Skeletal muscle satellite cell (primary cell): ENCODE data around the gene FAM114A2. TPM values are rescaled to one million over a fixed set of nuclear protein-coding genes. Genes with fewer than 3 reads are reported as not detected.
A peak's percentile ranks its signal among the peaks of the same experiment; 100 is the strongest.

Experiments
- H3K27me3 ChIP-seq: 2 replicates; pipeline ENCODE4 v1.7.0; 2013; ENCODE audit warnings: low read length; ENCODE audit not compliant: control insufficient read depth, insufficient read depth
- H3K36me3 ChIP-seq: 2 replicates; pipeline ENCODE4 v1.7.0; 2013; ENCODE audit warnings: mild to moderate bottlenecking, control low read depth, low read length; ENCODE audit not compliant: insufficient read depth
- H3K4me1 ChIP-seq: 2 replicates; pipeline ENCODE4 v1.7.0; 2013; ENCODE audit warnings: low read length; ENCODE audit not compliant: control insufficient read depth, insufficient read depth
- H3K4me2 ChIP-seq: 2 replicates; pipeline ENCODE4 v1.7.0; 2013; ENCODE audit warnings: mild to moderate bottlenecking, low read length
- H3K4me3 ChIP-seq: 2 replicates; pipeline ENCODE4 v1.7.0; 2013; ENCODE audit warnings: low read length
- H3K9ac ChIP-seq: 2 replicates; pipeline ENCODE4 v1.7.0; 2013; ENCODE audit warnings: mild to moderate bottlenecking, low read depth, low read length, moderate library complexity
- H3K9me3 ChIP-seq: replicated peaks from 2 replicates; pipeline ENCODE4 v1.7.0; 2013; ENCODE audit warnings: mild to moderate bottlenecking, control low read depth, low read length
- total RNA-seq: library from RNA; depleted of rRNA; stranded (reverse); fragments of >200 nt; gene quantifications from 2 replicates; pipeline ENCODE4 v1.2.3, GENCODE V29; 2012; rRNA removed

FAM114A2 gene
- 30.6 and 37.5 TPM in 2 replicates for total RNA-seq

DNA sequence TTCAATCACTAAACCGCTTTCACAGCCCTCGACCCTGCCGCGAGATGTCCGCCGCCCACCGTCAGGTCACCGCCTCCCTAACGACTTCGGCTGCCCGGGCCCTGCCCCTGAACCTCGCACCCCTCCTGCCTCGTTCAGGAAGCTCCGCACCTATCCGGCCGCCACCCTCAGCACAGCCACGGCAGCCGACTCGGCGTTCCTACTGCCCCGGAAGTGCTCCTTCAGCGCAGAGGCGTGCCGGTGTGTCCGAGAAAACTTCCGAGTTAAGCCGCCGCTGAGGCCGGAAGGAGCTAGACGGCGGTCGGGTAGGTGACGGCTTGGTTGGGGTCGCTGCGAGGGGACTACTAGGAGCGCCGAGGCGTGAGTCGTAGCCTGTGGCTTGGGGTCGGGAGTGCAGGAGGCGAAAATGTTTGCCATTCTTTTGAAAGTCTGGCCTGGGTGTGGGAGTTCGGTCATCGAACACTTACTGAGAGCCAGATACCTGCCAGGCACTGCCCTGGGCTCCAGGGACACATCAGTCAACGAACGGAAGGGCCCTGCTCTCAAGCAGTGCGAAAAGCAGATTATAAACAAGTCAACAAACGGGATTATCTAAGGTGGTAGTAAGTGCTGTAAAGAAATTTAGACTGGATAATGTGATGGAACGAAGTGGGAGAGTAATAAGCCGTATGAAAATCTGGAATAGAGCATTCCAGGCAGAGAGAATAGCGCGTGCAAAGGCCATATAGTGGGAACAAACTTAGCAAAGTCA, at the start of gene FAM114A2, which contains the start of gene MFAP3:
Gene FAM114A2 (minus strand): TSS at position 204 of the 751 bp plus-strand sequence. CDS start 3,957 bp downstream, outside the sequence.
Gene MFAP3 (plus strand): TSS at position 261 of the 751 bp plus-strand sequence. CDS start 10,756 bp downstream, outside the sequence.
- Histone ChIP-seq H3K9ac (peak within 1 kb of the TSS; percentile 89), H3K4me3 (peak within 1 kb of the TSS; percentile 82), H3K36me3 (no peaks in the 10 kb centered on the region), H3K4me2 (peak within 1 kb of the TSS; percentile 79), H3K9me3 (no peaks in the 10 kb centered on the region), H3K4me1 (peaks cover 16% of the 10 kb centered on the region), H3K27me3 (no peaks in the 10 kb centered on the region)

DNA sequence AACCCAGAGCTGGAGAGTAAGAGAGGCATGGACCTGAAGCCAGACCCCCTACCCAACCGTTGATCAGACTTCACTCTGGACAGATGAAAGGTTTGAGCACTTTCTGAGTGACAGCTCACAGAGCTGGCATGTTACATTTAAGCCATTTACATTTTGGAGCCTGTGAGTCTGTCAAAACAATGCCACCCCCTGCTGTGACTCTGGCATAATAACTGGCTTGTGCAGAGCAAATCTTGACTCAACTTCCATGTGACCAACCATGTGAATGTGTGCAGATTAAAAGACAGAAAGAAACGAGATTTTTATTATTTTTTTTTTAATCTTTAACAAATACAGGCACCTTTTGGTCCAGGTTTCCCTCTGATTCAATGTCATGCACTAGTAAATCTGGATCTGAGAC, 48.5 kb upstream of the FAM114A2 start:
- no peaks in the 10 kb centered on the region for H3K9me3 ChIP-seq
- H3K9ac ChIP-seq: no peak overlapping the region
- H3K4me2 ChIP-seq: peak overlapping the region; percentile 54
- H3K36me3 ChIP-seq: no peaks in the 10 kb centered on the region
- H3K4me1 ChIP-seq: peaks cover 18% of the 10 kb centered on the region
- H3K27me3 ChIP-seq: peaks cover 6% of the 10 kb centered on the region
- no peak overlapping the region for H3K4me3 ChIP-seq

DNA sequence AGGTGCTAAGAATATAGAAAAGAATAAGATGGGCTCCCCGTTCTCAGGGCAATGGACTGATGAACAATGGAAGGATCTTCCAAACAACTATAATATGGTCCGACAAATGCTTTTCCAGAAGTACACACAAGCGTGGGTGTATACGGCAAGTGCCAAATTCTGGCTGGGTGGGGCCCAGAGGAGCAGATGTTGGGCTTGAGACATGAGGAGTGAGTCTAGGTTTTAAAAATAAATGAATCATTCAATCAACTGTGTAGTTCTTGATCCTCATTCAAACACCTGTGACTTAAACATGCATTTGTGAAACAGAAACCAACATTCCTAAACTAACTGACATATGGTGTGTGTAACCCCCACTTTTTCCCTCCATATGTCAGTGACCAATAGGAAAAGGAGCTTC, 47.9 kb upstream of the FAM114A2 start:
- no peak overlapping the region for H3K4me3 ChIP-seq
- H3K9me3 ChIP-seq: no peaks in the 10 kb centered on the region
- H3K36me3 ChIP-seq: no peaks in the 10 kb centered on the region
- peak overlapping the region; percentile 54 for H3K4me2 ChIP-seq
- peaks cover 18% of the 10 kb centered on the region for H3K4me1 ChIP-seq
- no peak overlapping the region for H3K9ac ChIP-seq
- H3K27me3 ChIP-seq: peaks cover 3% of the 10 kb centered on the region

DNA sequence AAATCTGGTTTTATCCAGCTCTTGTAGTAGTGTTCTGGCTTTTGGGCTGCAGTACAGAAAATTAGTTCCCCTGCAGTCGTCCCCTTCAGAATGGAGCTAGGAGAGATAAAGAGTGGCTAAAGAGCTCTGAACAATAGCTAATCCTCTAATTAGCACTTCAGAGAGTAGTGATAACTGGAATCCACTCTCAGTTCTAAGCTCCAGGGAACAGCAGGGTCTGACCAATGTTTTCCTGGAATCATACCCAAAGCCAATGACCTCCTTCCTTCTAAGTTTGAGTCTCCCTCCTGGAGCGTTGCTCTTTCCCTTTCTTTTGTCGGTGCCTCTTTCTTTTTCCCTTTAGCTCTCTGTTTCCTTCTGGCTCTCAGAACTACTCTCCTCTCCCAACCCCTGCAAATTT, 47.4 kb upstream of the FAM114A2 start:
- Histone ChIP-seq H3K9ac (no peak overlapping the region), H3K9me3 (no peaks in the 10 kb centered on the region), H3K4me1 (peaks cover 18% of the 10 kb centered on the region), H3K4me3 (no peak overlapping the region), H3K36me3 (no peaks in the 10 kb centered on the region), H3K27me3 (peaks cover 3% of the 10 kb centered on the region), H3K4me2 (peak overlapping the region; percentile 54)

DNA sequence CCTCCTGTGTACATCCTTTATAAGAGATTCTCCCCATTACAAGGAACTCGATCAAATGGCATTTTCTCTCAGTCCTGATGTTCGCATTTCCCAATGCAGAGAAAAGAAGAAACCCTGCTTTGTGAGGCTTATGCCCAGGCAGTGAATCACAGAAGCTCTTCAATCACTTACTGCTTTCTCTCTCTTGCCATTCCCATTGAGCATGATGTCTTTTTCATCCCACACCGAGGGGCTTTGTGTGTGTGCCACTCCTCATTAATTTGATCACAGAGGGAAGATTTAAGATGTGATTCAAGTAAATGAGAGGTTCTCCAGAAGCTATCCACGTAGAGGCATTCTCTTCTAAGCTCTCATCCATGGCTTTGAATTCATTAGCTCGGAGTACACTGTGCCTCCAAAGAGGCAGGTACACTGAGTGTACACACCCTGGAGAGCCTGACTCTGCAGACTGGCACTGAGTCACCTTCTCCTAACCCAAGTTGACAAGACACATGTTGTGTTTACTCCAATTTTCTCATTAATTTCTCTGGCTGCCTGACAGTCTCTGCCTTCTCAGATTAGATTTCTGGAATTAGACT, 45.4 kb upstream of the FAM114A2 start:
- Histone ChIP-seq H3K27me3 (no peaks in the 10 kb centered on the region), H3K4me1 (peaks cover 18% of the 10 kb centered on the region), H3K4me2 (no peak overlapping the region), H3K9me3 (no peaks in the 10 kb centered on the region), H3K4me3 (no peak overlapping the region), H3K9ac (no peak overlapping the region), H3K36me3 (no peaks in the 10 kb centered on the region)

DNA sequence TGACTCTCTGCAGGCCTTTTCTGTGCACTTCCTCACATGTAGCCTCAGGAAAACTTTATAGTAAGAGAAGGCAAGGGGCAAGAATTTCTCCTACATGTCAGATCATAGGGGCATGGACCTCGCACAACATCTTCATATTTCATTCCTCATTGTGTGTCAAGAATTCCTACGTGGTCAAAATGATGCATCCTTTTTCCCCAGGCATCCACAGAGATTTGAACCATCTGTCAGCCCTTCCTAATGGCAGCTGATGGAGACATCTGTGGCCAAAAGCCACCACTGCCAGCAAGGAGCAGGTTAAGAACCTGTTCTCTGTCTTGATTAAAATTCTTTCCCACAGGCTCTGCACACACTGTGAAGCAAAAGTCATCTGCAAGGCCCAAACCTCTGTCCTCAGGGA, 42.5 kb upstream of the FAM114A2 start:
- Histone ChIP-seq H3K9me3 (no peaks in the 10 kb centered on the region), H3K4me2 (no peak overlapping the region), H3K36me3 (no peaks in the 10 kb centered on the region), H3K4me1 (peaks cover 13% of the 10 kb centered on the region), H3K4me3 (no peak overlapping the region), H3K9ac (no peak overlapping the region), H3K27me3 (no peaks in the 10 kb centered on the region)

DNA sequence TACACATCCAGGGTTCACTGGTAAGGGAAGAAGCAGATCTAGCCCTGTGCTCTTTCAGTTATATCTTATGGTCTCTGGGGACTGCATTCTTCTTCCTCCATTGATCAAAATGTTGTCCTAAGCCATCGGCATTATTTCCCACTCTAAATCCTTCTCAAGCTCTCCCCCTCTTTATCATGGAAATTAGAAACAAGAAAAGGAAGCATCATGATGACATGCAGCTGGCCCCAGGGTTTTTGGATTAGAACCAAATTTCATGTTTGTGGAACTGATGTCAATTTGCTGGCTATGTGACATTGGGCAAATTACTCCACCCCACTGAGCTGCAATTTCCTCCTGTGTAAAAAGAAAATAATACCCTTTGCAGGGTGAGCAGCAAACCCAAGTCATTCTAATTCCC, 39.6 kb upstream of the FAM114A2 start:
- Histone ChIP-seq H3K9me3 (no peaks in the 10 kb centered on the region), H3K36me3 (no peaks in the 10 kb centered on the region), H3K9ac (no peak overlapping the region), H3K4me2 (no peak overlapping the region), H3K4me1 (peaks cover 13% of the 10 kb centered on the region), H3K27me3 (no peaks in the 10 kb centered on the region), H3K4me3 (no peak overlapping the region)

DNA sequence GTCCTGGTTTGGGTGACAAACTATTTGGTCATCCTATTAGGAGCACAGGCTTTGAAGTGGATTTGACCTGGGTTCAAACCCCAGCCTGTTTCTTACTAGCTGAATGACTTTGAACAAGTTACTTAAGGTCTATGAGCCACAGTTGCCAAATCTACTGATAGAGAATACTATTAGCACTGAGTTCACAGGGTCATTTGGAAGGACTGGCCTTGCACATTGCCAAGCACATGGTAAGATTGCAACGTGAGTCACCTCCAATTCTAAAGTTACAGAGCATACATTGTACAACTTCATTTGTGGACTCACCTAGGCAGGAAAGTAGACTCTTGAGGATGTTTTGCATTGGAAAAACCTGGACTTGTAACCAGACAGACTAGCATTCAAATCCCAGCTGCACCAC, 39.0 kb upstream of the FAM114A2 start:
- Histone ChIP-seq H3K4me2 (no peak overlapping the region), H3K9ac (no peak overlapping the region), H3K36me3 (no peaks in the 10 kb centered on the region), H3K27me3 (no peaks in the 10 kb centered on the region), H3K4me3 (no peak overlapping the region), H3K9me3 (no peaks in the 10 kb centered on the region), H3K4me1 (peaks cover 13% of the 10 kb centered on the region)

DNA sequence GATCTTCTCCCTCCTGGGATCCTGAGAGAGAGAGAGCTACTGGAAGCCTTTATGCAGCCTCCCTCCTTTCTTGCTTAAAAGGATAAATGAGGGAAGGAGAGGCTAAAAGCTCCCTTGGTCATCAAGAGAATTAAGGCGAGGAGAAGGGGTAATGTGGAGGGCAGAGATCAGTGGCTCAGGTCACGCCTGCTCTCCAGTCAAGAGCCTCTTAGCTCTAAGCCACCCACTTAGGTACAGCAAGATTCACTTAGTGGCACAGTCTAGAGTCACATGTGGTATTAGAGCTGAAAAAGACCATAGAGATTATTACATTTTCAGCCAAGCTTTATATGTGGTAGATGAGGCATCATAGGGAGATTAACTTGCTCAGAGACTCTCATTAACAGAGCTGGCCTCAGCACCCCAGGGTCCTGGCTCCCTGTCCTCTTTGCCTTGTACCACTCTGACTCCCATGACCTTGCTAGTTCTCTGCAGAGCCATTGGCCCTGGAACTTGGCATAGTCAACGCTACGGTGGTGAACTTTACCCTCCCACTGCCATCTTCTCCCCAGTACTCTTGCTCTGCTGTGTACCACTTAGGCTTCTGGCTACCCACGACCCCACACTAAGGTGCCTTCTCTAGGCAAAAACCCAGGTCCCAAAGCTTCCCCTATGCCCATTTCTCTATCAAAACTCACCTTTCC, 37.7 kb upstream of the FAM114A2 start:
- Histone ChIP-seq H3K9me3 (no peaks in the 10 kb centered on the region), H3K27me3 (no peaks in the 10 kb centered on the region), H3K4me1 (peaks cover 15% of the 10 kb centered on the region), H3K36me3 (no peaks in the 10 kb centered on the region), H3K4me2 (no peak overlapping the region), H3K9ac (no peak overlapping the region), H3K4me3 (no peak overlapping the region)

DNA sequence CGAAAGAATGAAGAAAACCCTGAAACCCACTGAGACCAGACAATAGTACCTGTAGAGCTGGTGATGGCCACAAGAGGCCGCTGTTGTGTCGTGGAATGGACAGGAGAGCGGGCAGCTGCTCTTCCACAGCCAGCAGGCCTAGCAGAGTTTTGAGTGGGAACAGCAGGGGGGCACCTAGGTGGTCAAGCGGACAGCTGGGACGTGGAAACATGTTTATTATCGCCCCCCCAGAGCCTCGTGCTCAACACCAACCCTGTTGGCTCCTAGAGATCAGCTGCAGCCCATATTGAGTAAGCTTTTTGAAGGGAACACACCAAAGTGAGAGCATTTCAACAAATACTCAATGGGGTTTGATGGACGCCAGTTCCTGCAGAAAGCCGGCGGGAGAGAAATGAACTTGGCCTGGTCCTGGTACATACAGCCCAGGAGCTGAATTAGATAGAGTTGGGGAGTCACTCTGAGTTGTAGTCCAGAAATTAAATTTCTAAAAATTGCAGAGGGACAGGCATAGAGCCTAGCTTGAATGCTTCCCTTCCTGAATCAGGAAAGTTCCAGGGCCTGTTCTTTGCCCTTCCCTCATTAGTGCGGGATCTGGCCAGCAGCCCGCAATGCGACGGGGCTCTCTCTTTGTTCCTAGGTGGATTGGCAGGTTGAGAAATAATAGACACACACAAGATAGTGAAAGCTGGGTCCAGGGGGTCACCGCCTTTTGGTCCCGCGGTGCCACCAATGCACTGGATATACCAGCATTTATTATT, 33.9 kb upstream of the FAM114A2 start:
- Histone ChIP-seq H3K4me1 (peaks cover 6% of the 10 kb centered on the region), H3K27me3 (no peaks in the 10 kb centered on the region), H3K4me3 (no peak overlapping the region), H3K9ac (peak overlapping the region; percentile 8), H3K36me3 (no peaks in the 10 kb centered on the region), H3K9me3 (no peaks in the 10 kb centered on the region), H3K4me2 (peak overlapping the region; percentile 67)

DNA sequence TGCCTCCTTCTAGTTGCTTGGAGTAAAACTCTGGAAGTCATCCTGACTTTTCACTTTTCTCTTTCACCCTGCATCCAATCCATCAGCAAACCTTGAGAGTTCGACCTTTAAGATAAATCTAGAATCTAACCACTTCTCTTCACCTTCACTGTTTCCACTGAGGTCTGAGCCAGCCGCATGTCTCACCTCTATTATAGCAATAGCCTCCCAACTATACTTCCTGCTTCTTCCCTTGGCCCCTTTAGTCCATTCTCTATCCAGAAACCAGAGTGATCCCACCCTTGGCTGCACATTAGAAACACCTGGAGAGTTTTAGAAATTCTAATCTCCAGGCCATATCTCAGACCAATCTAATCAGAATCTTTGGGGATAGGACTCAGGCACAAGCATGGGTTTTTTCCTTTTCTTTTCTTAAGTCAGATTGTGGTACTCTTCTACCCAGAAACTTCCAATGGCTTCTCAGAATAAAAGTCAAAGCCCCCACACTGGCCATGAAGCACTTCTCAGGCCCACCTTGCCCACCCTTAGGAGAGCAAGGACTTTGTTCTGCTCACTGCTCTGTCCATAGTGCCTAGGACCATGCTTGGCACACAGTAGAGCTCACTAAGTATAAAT, 33.2 kb upstream of the FAM114A2 start:
- H3K9ac ChIP-seq: peak overlapping the region; percentile 8
- H3K36me3 ChIP-seq: no peaks in the 10 kb centered on the region
- peak overlapping the region; percentile 67 for H3K4me2 ChIP-seq
- H3K4me1 ChIP-seq: peaks cover 2% of the 10 kb centered on the region
- H3K9me3 ChIP-seq: no peaks in the 10 kb centered on the region
- no peak overlapping the region for H3K4me3 ChIP-seq
- H3K27me3 ChIP-seq: no peaks in the 10 kb centered on the region
